ENCODE results near the gene CACNA2D3. TPM values are rescaled to one million over a fixed set of nuclear protein-coding genes. Genes with fewer than 3 reads are reported as not detected.

The CACNA2D3 gene
- total RNA-seq, 6 donors from 2014 or later: 2.9 to 16.8 (median 4.9) TPM

DNA sequence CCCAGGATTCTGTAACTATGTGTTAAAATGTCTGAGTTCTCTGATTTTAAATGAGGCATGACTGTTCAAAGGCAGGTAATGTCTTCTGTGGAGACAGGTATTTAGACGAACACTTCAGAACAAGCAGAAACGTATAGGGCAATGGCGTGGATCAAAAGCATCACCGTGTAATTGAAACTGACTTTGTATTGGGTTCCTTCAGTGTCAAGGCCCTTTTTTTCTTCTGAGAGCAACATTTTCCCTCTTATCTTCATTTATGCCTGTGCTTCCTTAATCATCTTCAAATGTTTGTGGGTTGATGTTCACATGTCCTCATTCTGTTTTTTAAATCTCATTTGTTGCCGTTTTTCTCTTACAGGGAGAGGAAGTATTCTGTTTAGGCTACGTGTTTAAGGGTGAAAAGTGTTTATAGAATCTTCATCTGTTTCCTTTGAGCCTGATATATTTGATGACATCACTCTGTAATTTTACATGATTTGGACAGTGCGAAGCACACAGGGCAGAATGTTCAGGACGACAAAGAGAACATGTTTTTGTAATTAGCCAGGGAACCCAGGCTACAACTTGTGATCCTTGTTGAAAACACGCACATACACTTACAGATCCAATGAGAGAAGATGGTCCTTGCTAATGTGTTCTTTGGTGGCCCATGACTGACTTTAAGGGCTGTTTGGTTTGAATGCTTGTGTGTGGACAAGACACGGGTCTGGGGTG, 609.5 kb downstream of the CACNA2D3 start:
- Histone ChIP-seq H3K4me3 (no peak overlapping the region), H3K36me3 (no peaks in the 10 kb centered on the region), H3K4me1 (no peaks in the 10 kb centered on the region), H3K27ac (no peak overlapping the region), H3K9me3 (peaks cover 0 to 8% (median 0%) of the 10 kb centered on the region in 4 donors), H3K27me3 (no peaks in the 10 kb centered on the region)
- 63 to 66% methylated on average over 10 of the region's 10 CpGs for WGBS, 2 donors
- no peak for TF ChIP-seq POLR2AphosphoS5 (IDR thresholded peaks at IDR 0.05)
- no peak for TF ChIP-seq POLR2A (IDR thresholded peaks at IDR 0.05)
- TF ChIP-seq EP300 (IDR thresholded peaks at IDR 0.05): no peak
- TF ChIP-seq, protein P1, sequence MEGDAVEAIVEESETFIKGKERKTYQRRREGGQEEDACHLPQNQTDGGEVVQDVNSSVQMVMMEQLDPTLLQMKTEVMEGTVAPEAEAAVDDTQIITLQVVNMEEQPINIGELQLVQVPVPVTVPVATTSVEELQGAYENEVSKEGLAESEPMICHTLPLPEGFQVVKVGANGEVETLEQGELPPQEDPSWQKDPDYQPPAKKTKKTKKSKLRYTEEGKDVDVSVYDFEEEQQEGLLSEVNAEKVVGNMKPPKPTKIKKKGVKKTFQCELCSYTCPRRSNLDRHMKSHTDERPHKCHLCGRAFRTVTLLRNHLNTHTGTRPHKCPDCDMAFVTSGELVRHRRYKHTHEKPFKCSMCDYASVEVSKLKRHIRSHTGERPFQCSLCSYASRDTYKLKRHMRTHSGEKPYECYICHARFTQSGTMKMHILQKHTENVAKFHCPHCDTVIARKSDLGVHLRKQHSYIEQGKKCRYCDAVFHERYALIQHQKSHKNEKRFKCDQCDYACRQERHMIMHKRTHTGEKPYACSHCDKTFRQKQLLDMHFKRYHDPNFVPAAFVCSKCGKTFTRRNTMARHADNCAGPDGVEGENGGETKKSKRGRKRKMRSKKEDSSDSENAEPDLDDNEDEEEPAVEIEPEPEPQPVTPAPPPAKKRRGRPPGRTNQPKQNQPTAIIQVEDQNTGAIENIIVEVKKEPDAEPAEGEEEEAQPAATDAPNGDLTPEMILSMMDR (IDR thresholded peaks at IDR 0.05): no peak
- ATAC-seq (ENCODE audit: low FRiP score in 2 of 2) (no peak), DNase-seq (no peak)

DNA sequence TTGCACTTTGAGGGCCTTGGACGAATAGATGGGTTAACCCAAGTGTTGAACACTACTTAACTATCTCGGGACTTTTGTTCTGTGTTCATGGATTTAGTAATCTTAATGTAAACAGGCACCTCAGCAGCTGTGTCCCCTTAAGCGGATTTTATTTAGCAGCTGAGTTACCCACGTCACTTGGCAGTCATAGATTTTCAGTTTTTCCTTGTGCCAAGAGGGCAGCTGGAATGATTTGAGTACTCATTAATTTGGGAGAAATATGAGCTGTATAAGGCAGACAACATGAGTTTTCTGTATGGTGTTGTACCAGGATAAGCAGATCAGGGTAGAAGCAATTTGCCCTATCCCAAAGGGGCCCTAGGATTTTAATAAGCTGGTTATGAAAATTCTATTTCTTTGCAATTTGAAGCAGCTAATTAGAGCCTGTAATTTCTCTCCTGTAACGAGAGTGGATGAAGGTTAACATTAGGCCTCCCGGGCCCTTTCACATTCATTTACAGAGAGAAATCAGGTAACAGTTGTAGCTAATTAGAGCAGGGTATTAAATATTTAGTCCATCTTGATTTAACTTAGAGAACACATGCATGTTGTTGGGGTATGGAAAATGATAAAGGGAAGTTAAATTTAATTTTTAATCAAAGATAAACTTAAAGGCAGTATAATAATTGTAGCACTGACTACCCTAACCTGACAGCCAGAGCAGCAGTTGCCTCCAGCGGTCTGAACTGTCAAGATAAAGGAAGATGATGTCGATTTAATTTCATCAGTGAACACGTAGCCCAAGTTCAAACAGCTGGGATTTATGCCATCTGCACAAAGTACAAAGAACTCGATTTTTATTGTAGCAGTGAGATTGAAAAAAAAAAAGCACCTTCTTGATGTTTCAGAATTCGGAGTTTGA, 611.0 kb downstream of the CACNA2D3 start:
- TF ChIP-seq EP300 (IDR thresholded peaks at IDR 0.05) (no peak), POLR2A (IDR thresholded peaks at IDR 0.05) (no peak), POLR2AphosphoS5 (IDR thresholded peaks at IDR 0.05) (no peak)
- TF ChIP-seq, protein P1 (IDR thresholded peaks at IDR 0.05): no peak
- no peaks in the 10 kb centered on the region for H3K27me3 ChIP-seq
- H3K27ac ChIP-seq: no peak overlapping the region
- no peaks in the 10 kb centered on the region for H3K4me1 ChIP-seq
- ATAC-seq (ENCODE audit: low FRiP score in 2 of 2): no peak
- no peak overlapping the region for H3K4me3 ChIP-seq
- 78 to 83% methylated on average over 11 of the region's 11 CpGs for WGBS, 2 donors
- H3K36me3 ChIP-seq: no peaks in the 10 kb centered on the region
- no peak for DNase-seq
- H3K9me3 ChIP-seq: peaks cover 0 to 5% (median 0%) of the 10 kb centered on the region in 4 donors

DNA sequence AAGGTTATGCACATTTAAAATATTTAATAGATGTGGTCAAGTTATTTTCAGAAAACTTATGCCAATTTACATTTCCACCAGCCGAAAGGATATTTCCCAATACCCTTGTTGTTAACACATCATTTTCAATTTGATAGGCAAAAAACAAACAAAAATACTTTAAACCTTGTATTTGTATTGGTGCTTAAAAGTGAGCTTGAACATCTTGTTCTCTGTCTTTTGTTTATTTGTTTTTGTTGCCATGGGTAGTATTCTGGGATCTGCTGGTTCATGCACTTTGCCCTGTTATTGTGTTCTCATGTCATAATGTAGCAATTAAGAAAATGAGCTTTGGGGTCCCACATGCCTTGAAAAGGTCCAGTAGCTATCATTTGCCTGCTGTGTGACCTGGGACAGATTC, 614.1 kb downstream of the CACNA2D3 start:
- Histone ChIP-seq H3K27me3 (no peaks in the 10 kb centered on the region), H3K4me1 (no peaks in the 10 kb centered on the region), H3K9me3 (no peaks in the 10 kb centered on the region), H3K27ac (no peak overlapping the region), H3K4me3 (no peak overlapping the region), H3K36me3 (no peaks in the 10 kb centered on the region)
- TF ChIP-seq POLR2A (IDR thresholded peaks at IDR 0.05) (no peak), EP300 (IDR thresholded peaks at IDR 0.05) (peak in 1 of 4 donors; percentile 3), POLR2AphosphoS5 (IDR thresholded peaks at IDR 0.05) (no peak)
- TF ChIP-seq, protein P1 (IDR thresholded peaks at IDR 0.05): no peak
- DNase-seq (no peak), ATAC-seq (ENCODE audit: low FRiP score in 2 of 2) (no peak)
- WGBS, 2 donors: 59 to 65% methylated on average over 1 of the region's 1 CpG

DNA sequence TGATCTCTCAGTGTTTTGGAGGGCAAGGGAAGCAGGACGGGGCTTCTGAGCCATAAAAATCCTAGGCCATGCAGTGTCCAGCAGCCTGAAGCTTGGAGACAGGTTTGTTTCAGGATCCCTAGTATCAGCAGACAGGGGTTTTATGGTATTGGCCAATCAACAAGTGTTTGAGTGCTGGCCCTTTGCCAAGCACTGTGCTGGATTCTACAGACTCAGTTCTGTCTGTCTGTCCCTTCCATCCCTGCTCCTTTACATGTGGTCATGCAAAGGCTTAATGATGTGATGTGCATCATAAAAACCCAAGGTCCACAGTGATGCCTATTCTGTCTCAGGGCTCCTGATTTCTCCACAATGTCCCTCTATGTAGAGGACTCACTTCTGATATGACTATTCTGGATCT, 621.4 kb downstream of the CACNA2D3 start:
- DNase-seq: no peak
- TF ChIP-seq POLR2AphosphoS5 (IDR thresholded peaks at IDR 0.05) (no peak), POLR2A (IDR thresholded peaks at IDR 0.05) (no peak), EP300 (IDR thresholded peaks at IDR 0.05) (no peak)
- TF ChIP-seq, protein P1 (IDR thresholded peaks at IDR 0.05): no peak
- Histone ChIP-seq H3K4me1 (no peaks in the 10 kb centered on the region), H3K27ac (no peak overlapping the region), H3K36me3 (no peaks in the 10 kb centered on the region), H3K27me3 (no peaks in the 10 kb centered on the region), H3K9me3 (no peaks in the 10 kb centered on the region), H3K4me3 (no peak overlapping the region)
- no peak for ATAC-seq (ENCODE audit: low FRiP score in 2 of 2)
- WGBS, 2 donors: 70 to 75% methylated on average over 1 of the region's 1 CpG

All from upper lobe of left lung (tissue), 6 donors.